Liver (tissue), 9 donors: ENCODE measurements around the gene SEMA3E. TPM values are rescaled to one million over a fixed set of nuclear protein-coding genes. Genes with fewer than 3 reads are reported as not detected.

Source experiments
- DNase-seq: peaks from one replicate; pipeline ENCODE4 v3.0.0-alpha.2; 2017; ENCODE audit warnings: low spot score
- H3K27ac ChIP-seq, 2 donors: one replicate each; pipeline ENCODE4 v1.7.0; 2013; ENCODE audit warnings: inconsistent platforms in 2 of 2, low read length in 2 of 2, control low read depth in 1 of 2, low read depth in 1 of 2, mild to moderate bottlenecking in 1 of 2
- H3K27me3 ChIP-seq, 4 donors: one replicate each; pipeline versions ENCODE4 v1.6.1 to v1.7.0; 2013; ENCODE audit warnings: low read length in 3 of 4, inconsistent platforms in 1 of 4, mild to moderate bottlenecking in 1 of 4, moderate library complexity in 1 of 4; ENCODE audit not compliant: control insufficient read depth in 4 of 4, insufficient read depth in 4 of 4
- H3K36me3 ChIP-seq, 4 donors: one replicate each; pipeline versions ENCODE4 v1.6.1 to v1.7.0; 2013; ENCODE audit warnings: low read length in 3 of 4, mild to moderate bottlenecking in 3 of 4, low read depth in 1 of 4, moderate library complexity in 1 of 4; ENCODE audit not compliant: control insufficient read depth in 4 of 4, insufficient read depth in 3 of 4
- H3K4me1 ChIP-seq, 4 donors: one replicate each; pipeline versions ENCODE4 v1.6.1 to v1.7.0; 2013; ENCODE audit warnings: low read length in 3 of 4, mild to moderate bottlenecking in 3 of 4, moderate library complexity in 1 of 4; ENCODE audit not compliant: control insufficient read depth in 4 of 4, insufficient read depth in 4 of 4
- H3K4me3 ChIP-seq, 3 donors: one replicate each; pipeline versions ENCODE4 v1.6.1 to v1.7.0; 2013; ENCODE audit warnings: low read length in 3 of 3, control low read depth in 1 of 3, low read depth in 1 of 3, mild to moderate bottlenecking in 1 of 3
- H3K9ac ChIP-seq, 2 donors: one replicate each; pipeline ENCODE4 v1.7.0; 2013; ENCODE audit warnings: low read length in 2 of 2, mild to moderate bottlenecking in 2 of 2, moderate library complexity in 2 of 2, control low read depth in 1 of 2, low read depth in 1 of 2
- H3K9me3 ChIP-seq, 4 donors: one replicate each; pipeline versions ENCODE4 v1.6.1 to v1.7.0; 2013; ENCODE audit warnings: low read length in 3 of 4; ENCODE audit not compliant: control insufficient read depth in 4 of 4
- EGR1 ChIP-seq, 2 donors: IDR thresholded peaks; 2 replicates each; pipeline ENCODE4 v1.6.1; 2016 to 2018; ENCODE audit warnings: antibody characterized with exemption in 2 of 2, low read depth in 2 of 2
- FOXA2 ChIP-seq: IDR thresholded peaks from 2 replicates; pipeline ENCODE4 v1.6.1; 2016; ENCODE audit warnings: antibody characterized with exemption
- RAD21 ChIP-seq, 2 donors: IDR thresholded peaks; 2 replicates each; pipeline ENCODE4 v1.6.1; 2016; ENCODE audit warnings: antibody characterized with exemption in 2 of 2, mild to moderate bottlenecking in 2 of 2
- RXRA ChIP-seq, 2 donors: IDR thresholded peaks; 2 replicates each; pipeline ENCODE4 v1.6.1; 2017 to 2018; ENCODE audit warnings: antibody characterized with exemption in 2 of 2, mild to moderate bottlenecking in 1 of 2
- SP1 ChIP-seq: IDR thresholded peaks from 2 replicates; pipeline ENCODE4 v1.6.1; 2018; ENCODE audit warnings: antibody characterized with exemption, mild to moderate bottlenecking
- TAF1 ChIP-seq: conservative IDR thresholded peaks from 2 replicates; pipeline ENCODE4 v1.6.1; 2016; ENCODE audit warnings: antibody characterized with exemption, mild to moderate bottlenecking
- WGBS: extraction: QIAGEN DNeasy Blood & Tissue Kit; methylation state at CpG from one replicate; pipeline ENCODE4 v1.1.7; 2013; 5-methylcytosine and 5-hydroxymethylcytosine counted together
- polyA plus RNA-seq, 2 donors: library from polyadenylated mRNA; stranded (reverse) in 1 of 2; unstranded in 1 of 2; fragments of 200-250 nt in 1 of 2; fragments of >200 nt in 1 of 2; fragmentation: Nextera tagmentation in 1 of 2; extraction: Ambion mirVana in 1 of 2; gene quantifications; one replicate each; pipeline versions ENCODE4 v1.2.1 to v1.2.3, GENCODE V29; 2013 to 2015
- total RNA-seq, 2 donors: library from RNA; depleted of rRNA; stranded (reverse); fragments of >200 nt; gene quantifications; one replicate each; pipeline ENCODE4 v1.2.3, GENCODE V29; 2014
- TF ChIP-seq, protein P1 (sequence below): fragments of 150-350 bp; IDR thresholded peaks from 2 replicates; pipeline ENCODE4 v1.5.1; 2017; ENCODE audit warnings: improper control_type of control experiment, low read depth, low read length; ENCODE audit not compliant: missing input control
- TF ChIP-seq, protein P2 (sequence below): IDR thresholded peaks from 2 replicates; pipeline ENCODE4 v1.6.1; 2016; ENCODE audit warnings: antibody characterized with exemption, mild to moderate bottlenecking
- TF ChIP-seq, protein P3 (sequence below): IDR thresholded peaks from 2 replicates; pipeline ENCODE4 v1.6.1; 2016; ENCODE audit warnings: antibody characterized with exemption
- TF ChIP-seq, protein P4 (sequence below): IDR thresholded peaks from 2 replicates; pipeline ENCODE4 v1.6.1; 2016; ENCODE audit warnings: antibody characterized with exemption
- donor health status: healthy.
- donor health status: healthy.
- donor health status: healthy.
- donor health status: healthy.
- donor health status: healthy.

SEMA3E gene
- total and polyA plus RNA-seq, 4 donors, result 0.20 to 1.2 (median 0.59) TPM; not detected in 1

DNA sequence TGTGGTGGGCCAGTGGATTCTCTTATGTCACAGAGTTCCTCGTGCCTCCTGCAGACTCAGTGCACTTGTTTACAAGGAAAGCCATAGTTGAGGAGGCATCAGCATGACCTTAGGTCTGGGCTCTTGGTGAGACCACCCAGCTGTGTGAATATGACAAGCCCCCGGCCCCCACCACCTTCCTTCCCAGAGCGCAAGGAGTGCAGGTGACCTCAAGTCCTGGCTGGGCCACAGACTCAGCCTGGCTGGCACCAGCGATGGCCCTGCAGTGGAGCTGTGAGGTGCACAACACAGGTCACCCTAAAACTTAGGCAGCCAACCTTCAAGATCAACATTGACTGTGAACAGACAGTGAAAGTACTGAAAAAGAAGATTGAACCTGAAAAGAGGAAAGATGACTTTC is 14.2 kb upstream of the SEMA3E start:
- no peak overlapping the region for H3K9ac ChIP-seq

DNA sequence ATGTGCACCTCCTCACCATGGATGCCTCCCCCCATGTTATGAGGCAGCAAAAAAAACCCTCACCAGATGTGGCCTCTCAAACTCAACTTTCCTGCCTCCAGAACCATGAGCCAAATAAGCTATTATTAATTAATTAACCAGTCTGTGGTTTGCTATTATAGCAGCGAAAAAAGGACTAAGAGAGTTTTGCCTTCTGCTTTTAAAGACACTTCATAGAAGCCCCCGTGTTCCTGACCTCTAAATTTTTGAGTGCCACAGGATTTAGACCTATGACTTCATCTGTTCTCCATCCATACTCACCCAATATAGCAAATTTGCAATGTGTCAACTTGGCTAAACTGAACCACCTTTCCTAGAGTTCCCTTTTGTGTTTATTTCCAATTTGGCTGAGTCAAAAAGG is 9.2 kb upstream of the SEMA3E start:
- H3K9ac ChIP-seq, result no peak overlapping the region
- no peaks in the 10 kb centered on the region for H3K36me3 ChIP-seq
- H3K4me3 ChIP-seq, result no peak overlapping the region
- no peak for TF ChIP-seq EGR1 (IDR thresholded peaks at IDR 0.05; ENCODE audit: low read depth in 2 of 2)
- TF ChIP-seq, protein P1, sequence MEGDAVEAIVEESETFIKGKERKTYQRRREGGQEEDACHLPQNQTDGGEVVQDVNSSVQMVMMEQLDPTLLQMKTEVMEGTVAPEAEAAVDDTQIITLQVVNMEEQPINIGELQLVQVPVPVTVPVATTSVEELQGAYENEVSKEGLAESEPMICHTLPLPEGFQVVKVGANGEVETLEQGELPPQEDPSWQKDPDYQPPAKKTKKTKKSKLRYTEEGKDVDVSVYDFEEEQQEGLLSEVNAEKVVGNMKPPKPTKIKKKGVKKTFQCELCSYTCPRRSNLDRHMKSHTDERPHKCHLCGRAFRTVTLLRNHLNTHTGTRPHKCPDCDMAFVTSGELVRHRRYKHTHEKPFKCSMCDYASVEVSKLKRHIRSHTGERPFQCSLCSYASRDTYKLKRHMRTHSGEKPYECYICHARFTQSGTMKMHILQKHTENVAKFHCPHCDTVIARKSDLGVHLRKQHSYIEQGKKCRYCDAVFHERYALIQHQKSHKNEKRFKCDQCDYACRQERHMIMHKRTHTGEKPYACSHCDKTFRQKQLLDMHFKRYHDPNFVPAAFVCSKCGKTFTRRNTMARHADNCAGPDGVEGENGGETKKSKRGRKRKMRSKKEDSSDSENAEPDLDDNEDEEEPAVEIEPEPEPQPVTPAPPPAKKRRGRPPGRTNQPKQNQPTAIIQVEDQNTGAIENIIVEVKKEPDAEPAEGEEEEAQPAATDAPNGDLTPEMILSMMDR, result no peak
- TF ChIP-seq RAD21 (IDR thresholded peaks at IDR 0.05), result no peak
- TF ChIP-seq RXRA (IDR thresholded peaks at IDR 0.05), result no peak
- TF ChIP-seq FOXA2, result no peak
- TF ChIP-seq, protein P2, sequence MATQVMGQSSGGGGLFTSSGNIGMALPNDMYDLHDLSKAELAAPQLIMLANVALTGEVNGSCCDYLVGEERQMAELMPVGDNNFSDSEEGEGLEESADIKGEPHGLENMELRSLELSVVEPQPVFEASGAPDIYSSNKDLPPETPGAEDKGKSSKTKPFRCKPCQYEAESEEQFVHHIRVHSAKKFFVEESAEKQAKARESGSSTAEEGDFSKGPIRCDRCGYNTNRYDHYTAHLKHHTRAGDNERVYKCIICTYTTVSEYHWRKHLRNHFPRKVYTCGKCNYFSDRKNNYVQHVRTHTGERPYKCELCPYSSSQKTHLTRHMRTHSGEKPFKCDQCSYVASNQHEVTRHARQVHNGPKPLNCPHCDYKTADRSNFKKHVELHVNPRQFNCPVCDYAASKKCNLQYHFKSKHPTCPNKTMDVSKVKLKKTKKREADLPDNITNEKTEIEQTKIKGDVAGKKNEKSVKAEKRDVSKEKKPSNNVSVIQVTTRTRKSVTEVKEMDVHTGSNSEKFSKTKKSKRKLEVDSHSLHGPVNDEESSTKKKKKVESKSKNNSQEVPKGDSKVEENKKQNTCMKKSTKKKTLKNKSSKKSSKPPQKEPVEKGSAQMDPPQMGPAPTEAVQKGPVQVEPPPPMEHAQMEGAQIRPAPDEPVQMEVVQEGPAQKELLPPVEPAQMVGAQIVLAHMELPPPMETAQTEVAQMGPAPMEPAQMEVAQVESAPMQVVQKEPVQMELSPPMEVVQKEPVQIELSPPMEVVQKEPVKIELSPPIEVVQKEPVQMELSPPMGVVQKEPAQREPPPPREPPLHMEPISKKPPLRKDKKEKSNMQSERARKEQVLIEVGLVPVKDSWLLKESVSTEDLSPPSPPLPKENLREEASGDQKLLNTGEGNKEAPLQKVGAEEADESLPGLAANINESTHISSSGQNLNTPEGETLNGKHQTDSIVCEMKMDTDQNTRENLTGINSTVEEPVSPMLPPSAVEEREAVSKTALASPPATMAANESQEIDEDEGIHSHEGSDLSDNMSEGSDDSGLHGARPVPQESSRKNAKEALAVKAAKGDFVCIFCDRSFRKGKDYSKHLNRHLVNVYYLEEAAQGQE, result no peak
- TF ChIP-seq SP1, result no peak
- no peak overlapping the region for H3K27ac ChIP-seq
- no peaks in the 10 kb centered on the region for H3K9me3 ChIP-seq
- WGBS, result 33% methylated on average over 2 of the region's 2 CpGs
- DNase-seq, result no peak
- H3K4me1 ChIP-seq, result no peaks in the 10 kb centered on the region
- peaks cover 0 to 2% (median under 1%) of the 10 kb centered on the region in 4 donors for H3K27me3 ChIP-seq

More for the DNA sequence above, 14.2 kb upstream of the SEMA3E start:
- no peak overlapping the region for H3K4me3 ChIP-seq
- H3K9me3 ChIP-seq, result no peaks in the 10 kb centered on the region
- TF ChIP-seq, protein P3, sequence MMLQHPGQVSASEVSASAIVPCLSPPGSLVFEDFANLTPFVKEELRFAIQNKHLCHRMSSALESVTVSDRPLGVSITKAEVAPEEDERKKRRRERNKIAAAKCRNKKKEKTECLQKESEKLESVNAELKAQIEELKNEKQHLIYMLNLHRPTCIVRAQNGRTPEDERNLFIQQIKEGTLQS, result no peak
- TF ChIP-seq, protein P1, result no peak
- no peak for TF ChIP-seq TAF1
- TF ChIP-seq SP1, result no peak
- TF ChIP-seq, protein P4, sequence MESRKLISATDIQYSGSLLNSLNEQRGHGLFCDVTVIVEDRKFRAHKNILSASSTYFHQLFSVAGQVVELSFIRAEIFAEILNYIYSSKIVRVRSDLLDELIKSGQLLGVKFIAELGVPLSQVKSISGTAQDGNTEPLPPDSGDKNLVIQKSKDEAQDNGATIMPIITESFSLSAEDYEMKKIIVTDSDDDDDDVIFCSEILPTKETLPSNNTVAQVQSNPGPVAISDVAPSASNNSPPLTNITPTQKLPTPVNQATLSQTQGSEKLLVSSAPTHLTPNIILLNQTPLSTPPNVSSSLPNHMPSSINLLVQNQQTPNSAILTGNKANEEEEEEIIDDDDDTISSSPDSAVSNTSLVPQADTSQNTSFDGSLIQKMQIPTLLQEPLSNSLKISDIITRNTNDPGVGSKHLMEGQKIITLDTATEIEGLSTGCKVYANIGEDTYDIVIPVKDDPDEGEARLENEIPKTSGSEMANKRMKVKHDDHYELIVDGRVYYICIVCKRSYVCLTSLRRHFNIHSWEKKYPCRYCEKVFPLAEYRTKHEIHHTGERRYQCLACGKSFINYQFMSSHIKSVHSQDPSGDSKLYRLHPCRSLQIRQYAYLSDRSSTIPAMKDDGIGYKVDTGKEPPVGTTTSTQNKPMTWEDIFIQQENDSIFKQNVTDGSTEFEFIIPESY, result no peak
- no peak overlapping the region for H3K27ac ChIP-seq
- DNase-seq, result no peak
- H3K27me3 ChIP-seq, result peaks cover 0 to 8% (median under 1%) of the 10 kb centered on the region in 4 donors
- WGBS, result 81% methylated on average over 4 of the region's 4 CpGs
- no peaks in the 10 kb centered on the region for H3K4me1 ChIP-seq
- H3K36me3 ChIP-seq, result no peaks in the 10 kb centered on the region
